Adrenal gland (tissue), 5 donors: ENCODE data around the gene APBB1.

ENCODE experiments used
- POLR2A ChIP-seq, 2 donors: fragments of 450-650 bp; IDR thresholded peaks; one replicate each; pipeline ENCODE4 v1.6.1; 2017; ENCODE audit warnings: antibody characterized with exemption in 2 of 2, mild to moderate bottlenecking in 2 of 2, moderate library complexity in 1 of 2
- TF ChIP-seq, protein P1 (sequence below), 6 experiments: fragments of 450-650 bp in 4 of 6; fragments of 200-600 bp in 2 of 6; sonication (generic) in 1 of 6; IDR thresholded peaks; 1 replicate in 5 of 6; 2 replicates in 1 of 6; pipeline versions ENCODE4 v1.5.1 to v1.8.0; 2016 to 2021; ENCODE audit warnings: antibody characterized with exemption in 6 of 6, mild to moderate bottlenecking in 2 of 6, moderate library complexity in 1 of 6
- donor health status: DM: no; HTN: no; CAD: no.

DNA sequence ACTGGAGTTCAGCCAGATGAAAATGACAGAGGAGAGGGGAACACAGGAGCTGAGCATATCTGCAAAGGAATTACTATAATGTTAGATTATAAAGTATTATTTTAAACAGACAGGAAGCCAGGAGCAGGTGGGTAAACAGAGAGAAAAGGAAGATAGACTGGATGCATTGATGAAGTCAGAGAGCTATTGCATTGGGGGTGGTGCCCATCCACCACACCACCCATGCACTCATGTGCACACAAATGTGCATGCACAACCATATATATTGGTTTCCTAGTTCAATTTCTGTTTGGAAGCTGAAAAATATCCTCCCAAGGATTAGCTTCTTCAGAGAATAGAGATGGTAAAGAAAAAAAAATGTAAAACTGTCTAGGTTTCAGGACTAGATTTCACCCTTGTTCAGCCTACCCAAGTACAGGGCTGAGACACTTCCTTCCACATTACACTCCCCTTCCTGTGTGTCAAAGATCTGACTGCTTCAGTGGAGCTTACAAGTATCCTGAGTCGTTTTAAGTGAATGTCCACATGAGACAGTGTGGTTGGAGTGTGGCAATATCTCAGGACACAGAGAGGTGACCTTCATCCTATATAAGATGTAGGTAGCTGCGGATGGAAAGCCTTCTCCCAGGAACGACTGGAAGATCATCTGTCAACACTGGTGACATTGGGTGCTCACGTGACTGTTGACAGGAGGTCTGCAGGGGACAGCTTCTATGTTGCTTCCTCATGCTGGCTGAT, 40.8 kb downstream of the APBB1 start:
- TF ChIP-seq, protein P1, sequence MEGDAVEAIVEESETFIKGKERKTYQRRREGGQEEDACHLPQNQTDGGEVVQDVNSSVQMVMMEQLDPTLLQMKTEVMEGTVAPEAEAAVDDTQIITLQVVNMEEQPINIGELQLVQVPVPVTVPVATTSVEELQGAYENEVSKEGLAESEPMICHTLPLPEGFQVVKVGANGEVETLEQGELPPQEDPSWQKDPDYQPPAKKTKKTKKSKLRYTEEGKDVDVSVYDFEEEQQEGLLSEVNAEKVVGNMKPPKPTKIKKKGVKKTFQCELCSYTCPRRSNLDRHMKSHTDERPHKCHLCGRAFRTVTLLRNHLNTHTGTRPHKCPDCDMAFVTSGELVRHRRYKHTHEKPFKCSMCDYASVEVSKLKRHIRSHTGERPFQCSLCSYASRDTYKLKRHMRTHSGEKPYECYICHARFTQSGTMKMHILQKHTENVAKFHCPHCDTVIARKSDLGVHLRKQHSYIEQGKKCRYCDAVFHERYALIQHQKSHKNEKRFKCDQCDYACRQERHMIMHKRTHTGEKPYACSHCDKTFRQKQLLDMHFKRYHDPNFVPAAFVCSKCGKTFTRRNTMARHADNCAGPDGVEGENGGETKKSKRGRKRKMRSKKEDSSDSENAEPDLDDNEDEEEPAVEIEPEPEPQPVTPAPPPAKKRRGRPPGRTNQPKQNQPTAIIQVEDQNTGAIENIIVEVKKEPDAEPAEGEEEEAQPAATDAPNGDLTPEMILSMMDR (IDR thresholded peaks at IDR 0.05), result no peak
- TF ChIP-seq POLR2A (IDR thresholded peaks at IDR 0.05), result no peak
